Common myeloid progenitor, CD34-positive (primary cell): ENCODE results near the gene PPM1H.

ENCODE experiments used
- CTCF ChIA-PET: fragments of 350-600 bp; sonication (Branson Sonifier 250); formaldehyde crosslinking; loops from one replicate; lab custom pipeline; 2021; ENCODE audit warnings: antibody characterized with exemption; lab: Charles Lee
- POLR2A ChIA-PET: fragments of 350-600 bp; sonication (Branson Sonifier 250); formaldehyde crosslinking; loops from one replicate; lab custom pipeline; 2021; ENCODE audit warnings: antibody characterized with exemption; lab: Charles Lee
- DNase-seq, 3 donors: peaks; one replicate each; pipeline versions ENCODE4 v3.0.0 to v3.0.0-alpha.2; 2013
- H3K27ac ChIP-seq, 2 experiments: 1 replicate in 1 of 2; 2 replicates in 1 of 2; pipeline ENCODE4 v1.7.0; 2013; ENCODE audit warnings: inconsistent platforms in 2 of 2, low read length in 2 of 2, mild to moderate bottlenecking in 2 of 2, low read depth in 1 of 2, moderate library complexity in 1 of 2; ENCODE audit not compliant: severe bottlenecking in 2 of 2, insufficient read depth in 1 of 2, poor library complexity in 1 of 2
- H3K27me3 ChIP-seq, 5 experiments: replicated peaks in 2 of 5; 1 replicate in 3 of 5; 2 replicates in 2 of 5; pipeline versions ENCODE4 v1.6.1 to v1.7.0; 2013; ENCODE audit warnings: low read length in 4 of 5, mild to moderate bottlenecking in 2 of 5, moderate library complexity in 2 of 5, inconsistent platforms in 1 of 5; ENCODE audit not compliant: insufficient read depth in 5 of 5, control insufficient read depth in 4 of 5
- H3K36me3 ChIP-seq, 4 experiments: 1 replicate in 2 of 4; 2 replicates in 2 of 4; pipeline versions ENCODE4 v1.6.1 to v1.7.0; 2013; ENCODE audit warnings: low read length in 3 of 4, control low read depth in 1 of 4, mild to moderate bottlenecking in 1 of 4; ENCODE audit not compliant: control insufficient read depth in 4 of 4, insufficient read depth in 4 of 4
- H3K4me1 ChIP-seq, 4 experiments: 1 replicate in 3 of 4; 2 replicates in 1 of 4; pipeline versions ENCODE4 v1.6.1 to v1.7.1; 2013; ENCODE audit warnings: low read length in 3 of 4, mild to moderate bottlenecking in 3 of 4, control low read depth in 1 of 4, inconsistent platforms in 1 of 4, moderate library complexity in 1 of 4; ENCODE audit not compliant: control insufficient read depth in 4 of 4, insufficient read depth in 4 of 4; ENCODE audit errors: control extremely low read depth in 1 of 4
- H3K4me3 ChIP-seq, 7 experiments: 1 replicate in 4 of 7; 2 replicates in 3 of 7; pipeline versions ENCODE4 v1.5.1 to v1.7.0; 2013; ENCODE audit warnings: mild to moderate bottlenecking in 7 of 7, low read length in 6 of 7, moderate library complexity in 6 of 7, inconsistent platforms in 2 of 7, low read depth in 2 of 7, control low read depth in 1 of 7; ENCODE audit not compliant: insufficient read depth in 4 of 7, control insufficient read depth in 1 of 7; ENCODE audit errors: extremely low read depth in 1 of 7
- H3K9me3 ChIP-seq, 5 experiments: 1 replicate in 4 of 5; 2 replicates in 1 of 5; pipeline versions ENCODE4 v1.6.1 to v1.7.1; 2013; ENCODE audit warnings: low read length in 4 of 5, mild to moderate bottlenecking in 2 of 5, inconsistent platforms in 1 of 5, low read depth in 1 of 5, moderate library complexity in 1 of 5; ENCODE audit not compliant: control insufficient read depth in 4 of 5, insufficient read depth in 2 of 5; ENCODE audit errors: control extremely low read depth in 1 of 5
- WGBS: methylation state at CpG from one replicate; pipeline ENCODE4 v1.1.5; 2013; ENCODE audit not compliant: insufficient coverage; 5-methylcytosine and 5-hydroxymethylcytosine counted together

PPM1H gene

DNA sequence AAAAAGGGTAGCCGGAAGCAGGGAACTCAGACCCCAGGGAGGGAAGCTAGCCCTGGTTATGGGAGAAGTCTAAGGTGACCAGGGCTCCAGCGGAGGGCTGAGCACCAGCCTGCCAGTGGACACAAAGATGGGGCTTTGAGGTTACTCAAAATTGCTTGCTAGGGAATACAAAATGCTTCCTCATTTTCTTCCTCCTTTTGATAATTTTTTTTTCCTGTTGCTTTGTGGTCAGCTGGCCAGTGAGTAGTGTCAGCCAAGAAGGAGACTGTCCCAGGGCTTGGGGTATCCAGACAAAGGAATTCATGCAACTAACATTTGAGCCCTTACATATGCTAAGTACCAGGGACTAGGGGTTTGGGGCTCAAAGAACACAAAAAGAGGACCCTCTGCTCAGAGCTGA lies 206.2 kb downstream of the PPM1H start:
- H3K27me3 ChIP-seq = no peaks in the 10 kb centered on the region
- 57% methylated on average over 2 of the region's 2 CpGs for WGBS
- no peak overlapping the region for H3K27ac ChIP-seq
- ChIA-PET CTCF (interaction anchor here (1.0 to 1.4 kb wide), 4 partner anchors 10 to 20 kb away, joined by 3 to 4 read pairs (median 4); no protein-coding TSS in a partner anchor), POLR2A (no interaction called here)
- H3K36me3 ChIP-seq = peaks cover 0 to 3% (median 0%) of the 10 kb centered on the region in 4 experiments
- peak in 1 of 3 donors; percentile 41 for DNase-seq
- peaks cover 0 to 32% (median 24%) of the 10 kb centered on the region in 4 experiments for H3K4me1 ChIP-seq
- H3K4me3 ChIP-seq = no peak overlapping the region
- H3K9me3 ChIP-seq = no peaks in the 10 kb centered on the region

GRCh38 chr12:62726471-62726980 lies 208.4 kb downstream of the PPM1H start:
- Histone ChIP-seq H3K4me1 (peaks cover 0 to 27% (median 17%) of the 10 kb centered on the region in 4 experiments), H3K27me3 (no peaks in the 10 kb centered on the region), H3K36me3 (peaks cover 0 to 5% (median 0%) of the 10 kb centered on the region in 4 experiments), H3K9me3 (no peaks in the 10 kb centered on the region), H3K4me3 (no peak overlapping the region), H3K27ac (no peak overlapping the region)
- DNase-seq = no peak
- WGBS = 96% methylated on average over 6 of the region's 6 CpGs
- CTCF ChIA-PET = no interaction called here
- POLR2A ChIA-PET = no interaction called here

DNA sequence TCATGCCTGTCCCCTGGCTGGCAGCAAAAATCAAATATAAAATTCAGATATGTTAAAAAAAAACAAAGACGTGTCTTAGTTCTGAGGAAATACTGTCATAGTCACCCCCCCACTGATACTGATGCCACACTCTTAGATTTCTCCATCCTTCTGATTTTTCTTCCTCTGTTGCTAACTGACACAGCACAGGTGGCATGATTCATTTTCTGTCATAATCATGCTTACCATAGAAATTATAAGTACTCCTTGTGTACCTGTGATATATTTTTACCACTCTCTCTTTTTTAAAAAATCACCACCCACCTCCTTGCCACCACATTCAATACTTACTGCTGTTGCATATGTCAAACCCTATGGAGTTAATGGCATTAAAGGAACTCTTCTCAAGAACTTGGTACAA lies 209.2 kb downstream of the PPM1H start:
- Histone ChIP-seq H3K9me3 (no peaks in the 10 kb centered on the region), H3K36me3 (peaks cover 0 to 6% (median 0%) of the 10 kb centered on the region in 4 experiments), H3K27me3 (no peaks in the 10 kb centered on the region), H3K4me3 (no peak overlapping the region), H3K27ac (no peak overlapping the region), H3K4me1 (peaks cover 0 to 20% (median 11%) of the 10 kb centered on the region in 4 experiments)
- POLR2A ChIA-PET = no interaction called here
- 91% methylated on average over 1 of the region's 1 CpG for WGBS
- no peak for DNase-seq
- CTCF ChIA-PET = no interaction called here

DNA sequence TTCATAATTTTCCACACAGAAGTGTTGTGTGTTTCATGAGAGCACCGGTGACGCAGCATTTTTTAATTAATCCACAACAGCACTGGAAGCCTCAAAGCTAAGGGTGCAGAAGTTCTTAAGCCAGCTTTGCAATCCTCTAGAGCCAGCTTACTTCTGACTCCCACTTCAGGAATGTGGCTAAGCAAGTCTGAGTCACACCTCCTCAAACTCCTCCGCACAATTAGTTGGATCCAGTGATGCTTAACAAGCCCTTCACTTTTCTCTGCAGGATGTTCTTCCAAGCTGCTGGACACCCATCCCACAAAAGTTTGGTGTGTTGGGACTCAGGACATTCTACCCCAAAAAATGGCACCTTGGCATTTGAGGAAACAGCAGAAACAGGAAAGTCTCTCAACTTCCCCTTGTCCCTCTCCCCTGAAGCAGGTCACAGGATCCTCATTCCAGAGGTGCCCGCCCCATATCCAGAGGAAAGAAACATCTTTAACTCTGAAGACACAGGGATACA lies 210.0 kb downstream of the PPM1H start:
- H3K9me3 ChIP-seq = no peaks in the 10 kb centered on the region
- H3K36me3 ChIP-seq = peaks cover 1 to 9% (median 2%) of the 10 kb centered on the region in 4 experiments
- CTCF ChIA-PET = interaction anchor here (1.2 to 2.5 kb wide), 3 partner anchors 10 to 17 kb away, joined by 4 to 6 read pairs (median 4); no protein-coding TSS in a partner anchor
- 83% methylated on average over 3 of the region's 4 CpGs for WGBS
- no peaks in the 10 kb centered on the region for H3K27me3 ChIP-seq
- H3K27ac ChIP-seq = no peak overlapping the region
- DNase-seq = peak in 2 of 3 donors; percentile 33 to 49
- POLR2A ChIA-PET = no interaction called here
- no peak overlapping the region for H3K4me3 ChIP-seq
- peaks cover 0 to 19% (median 11%) of the 10 kb centered on the region in 4 experiments for H3K4me1 ChIP-seq

GRCh38 chr12:62724285-62724684 lies 210.7 kb downstream of the PPM1H start:
- Histone ChIP-seq H3K27me3 (no peaks in the 10 kb centered on the region), H3K27ac (no peak overlapping the region), H3K4me1 (peaks cover 0 to 16% (median 11%) of the 10 kb centered on the region in 4 experiments), H3K36me3 (peaks cover 2 to 8% (median 7%) of the 10 kb centered on the region in 4 experiments), H3K4me3 (no peak overlapping the region), H3K9me3 (no peaks in the 10 kb centered on the region)
- DNase-seq = no peak
- WGBS = 89% methylated on average over 1 of the region's 3 CpGs
- CTCF ChIA-PET = interaction anchor here (1.2 to 2.5 kb wide), 3 partner anchors 9 to 16 kb away, joined by 4 to 6 read pairs (median 4); no protein-coding TSS in a partner anchor
- POLR2A ChIA-PET = no interaction called here

DNA sequence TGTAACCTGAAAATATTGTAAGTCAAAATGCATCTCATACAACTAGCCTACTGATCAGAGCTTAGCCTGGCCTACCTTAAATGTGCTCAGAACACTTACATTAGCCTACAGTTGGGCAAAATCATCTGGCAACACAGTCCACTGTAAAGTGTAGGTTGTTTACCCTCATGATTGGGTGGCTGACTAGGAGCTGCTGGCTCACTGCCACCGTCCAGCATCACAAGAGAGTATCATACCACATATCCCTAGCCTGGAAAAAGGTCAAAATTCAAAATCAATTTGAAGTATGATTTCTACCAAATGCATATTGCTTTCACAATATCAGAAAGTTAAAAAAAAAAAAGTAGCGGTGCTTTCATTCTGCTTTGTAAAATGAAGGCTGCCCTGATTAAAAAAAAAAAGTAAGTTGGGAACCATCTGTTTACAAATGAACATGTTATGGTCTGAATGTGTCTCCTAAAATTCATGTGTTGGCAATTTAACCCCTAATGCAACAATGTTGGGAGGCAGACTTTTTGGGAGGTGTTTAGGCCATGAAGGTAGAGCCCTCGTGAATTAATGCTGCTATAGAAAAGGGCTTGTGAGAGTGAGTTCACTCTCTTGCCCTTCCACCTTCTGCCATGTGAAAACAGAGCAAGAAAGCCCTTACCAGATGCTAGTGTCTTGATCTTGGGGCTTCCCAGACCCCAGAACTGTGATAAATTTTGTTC lies 211.8 kb downstream of the PPM1H start:
- POLR2A ChIA-PET = no interaction called here
- 100% methylated on average over 1 of the region's 3 CpGs for WGBS
- no peak overlapping the region for H3K27ac ChIP-seq
- no peaks in the 10 kb centered on the region for H3K27me3 ChIP-seq
- peaks cover 0 to 6% (median 2%) of the 10 kb centered on the region in 4 experiments for H3K4me1 ChIP-seq
- H3K4me3 ChIP-seq = no peak overlapping the region
- no peak for DNase-seq
- CTCF ChIA-PET = interaction anchor here (2.5 kb wide), 1 partner anchor 8 kb away, joined by 6 read pairs; no protein-coding TSS in a partner anchor
- no peaks in the 10 kb centered on the region for H3K9me3 ChIP-seq
- peaks cover 2 to 15% (median 10%) of the 10 kb centered on the region in 4 experiments for H3K36me3 ChIP-seq
